ENCODE results near the gene PPP2R5C.
"Not testable (repeated sequence)": the region's sequence is repeated elsewhere in the genome, so short reads cannot be mapped to it uniquely, and the experiment has no call there.

PPP2R5C gene

DNA sequence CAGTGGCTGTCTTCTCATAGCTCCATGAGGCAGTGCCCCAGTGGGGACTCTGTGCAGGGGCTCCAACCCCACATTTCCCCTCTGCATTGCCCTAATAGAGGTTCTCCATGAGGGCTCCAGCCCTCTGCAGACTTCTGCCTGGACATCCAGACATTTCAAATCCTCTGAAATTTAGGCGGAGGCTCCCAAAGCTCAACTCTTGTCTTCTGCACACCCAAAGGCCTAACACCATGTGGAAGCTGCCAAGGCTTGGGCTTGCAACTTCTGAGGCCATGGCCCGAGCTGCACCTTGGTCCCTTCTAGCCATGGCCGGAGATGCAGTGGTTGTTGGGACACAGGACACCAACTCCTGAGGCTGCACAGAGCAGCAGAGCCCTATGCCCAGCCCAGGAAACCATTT is 20.5 kb upstream of the PPP2R5C start:
- Histone ChIP-seq H3K27ac (no peak overlapping the region), H3K4me3 (no peak overlapping the region)
- DNase-seq (ENCODE audit: low spot score) = peak; percentile 43
- TF ChIP-seq, protein P1, sequence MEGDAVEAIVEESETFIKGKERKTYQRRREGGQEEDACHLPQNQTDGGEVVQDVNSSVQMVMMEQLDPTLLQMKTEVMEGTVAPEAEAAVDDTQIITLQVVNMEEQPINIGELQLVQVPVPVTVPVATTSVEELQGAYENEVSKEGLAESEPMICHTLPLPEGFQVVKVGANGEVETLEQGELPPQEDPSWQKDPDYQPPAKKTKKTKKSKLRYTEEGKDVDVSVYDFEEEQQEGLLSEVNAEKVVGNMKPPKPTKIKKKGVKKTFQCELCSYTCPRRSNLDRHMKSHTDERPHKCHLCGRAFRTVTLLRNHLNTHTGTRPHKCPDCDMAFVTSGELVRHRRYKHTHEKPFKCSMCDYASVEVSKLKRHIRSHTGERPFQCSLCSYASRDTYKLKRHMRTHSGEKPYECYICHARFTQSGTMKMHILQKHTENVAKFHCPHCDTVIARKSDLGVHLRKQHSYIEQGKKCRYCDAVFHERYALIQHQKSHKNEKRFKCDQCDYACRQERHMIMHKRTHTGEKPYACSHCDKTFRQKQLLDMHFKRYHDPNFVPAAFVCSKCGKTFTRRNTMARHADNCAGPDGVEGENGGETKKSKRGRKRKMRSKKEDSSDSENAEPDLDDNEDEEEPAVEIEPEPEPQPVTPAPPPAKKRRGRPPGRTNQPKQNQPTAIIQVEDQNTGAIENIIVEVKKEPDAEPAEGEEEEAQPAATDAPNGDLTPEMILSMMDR (IDR thresholded peaks at IDR 0.05) = no peak

DNA sequence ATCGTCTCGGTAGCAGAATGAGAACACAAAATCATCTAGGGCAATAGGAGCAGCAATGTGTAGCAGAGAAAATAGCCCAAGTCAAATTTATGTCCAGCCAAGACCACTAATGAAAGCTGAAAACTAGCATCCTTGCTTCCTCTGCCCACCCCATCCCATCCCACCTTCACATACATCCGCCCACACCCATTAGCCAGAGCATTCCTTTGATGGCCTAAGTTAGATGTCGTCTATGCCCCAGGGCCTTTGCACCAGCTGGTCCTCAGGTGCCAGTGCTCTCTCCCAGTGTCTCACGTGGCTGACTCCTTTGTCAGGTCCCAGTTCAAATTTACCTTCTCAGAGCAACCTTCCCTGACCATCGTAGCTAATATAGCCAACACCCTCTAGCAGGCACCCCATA is 17.8 kb upstream of the PPP2R5C start:
- no peak overlapping the region for H3K4me3 ChIP-seq
- H3K27ac ChIP-seq = no peak overlapping the region
- DNase-seq (ENCODE audit: low spot score) = no peak
- TF ChIP-seq, protein P1 (IDR thresholded peaks at IDR 0.05) = no peak

DNA sequence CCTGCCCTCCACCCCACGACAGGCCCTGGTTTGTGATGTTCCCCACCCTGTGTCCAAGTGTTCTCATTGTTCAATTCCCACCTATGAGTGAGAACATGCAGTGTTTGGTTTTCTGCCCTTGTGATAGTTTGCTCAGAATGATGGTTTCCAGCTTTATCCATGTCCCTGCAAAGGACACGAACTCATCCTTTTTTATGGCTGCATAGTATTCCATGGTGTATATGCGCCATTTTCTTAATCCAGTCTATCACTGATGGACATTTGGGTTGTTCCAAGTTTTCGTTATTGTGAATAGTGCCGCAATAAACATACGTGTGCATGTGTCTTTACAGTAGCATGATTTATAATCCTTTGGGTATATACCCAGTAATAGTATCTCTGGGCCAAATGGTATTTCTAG is 17.1 kb upstream of the PPP2R5C start:
- DNase-seq (ENCODE audit: low spot score); H3K27ac ChIP-seq; H3K4me3 ChIP-seq: not testable (repeated sequence)

DNA sequence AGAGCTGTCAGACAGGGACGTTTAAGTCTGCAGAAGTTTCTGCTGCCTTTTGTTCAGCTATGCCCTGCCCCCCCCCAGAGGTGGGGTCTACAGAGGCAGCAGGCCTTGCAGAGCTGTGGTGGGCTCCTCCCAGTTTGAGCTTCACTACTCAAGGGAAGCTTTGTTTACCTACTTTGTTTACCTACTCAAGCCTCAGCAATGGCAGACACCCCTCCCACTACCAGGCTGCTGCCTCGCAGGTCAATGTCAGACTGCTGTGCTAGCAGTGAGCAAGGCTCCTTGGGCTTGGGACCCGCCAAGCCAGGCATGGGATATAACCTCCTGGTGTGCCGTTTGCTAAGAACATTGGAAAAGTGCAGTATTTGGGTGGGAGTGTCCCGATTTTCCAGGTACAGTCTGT is 11.8 kb upstream of the PPP2R5C start:
- H3K27ac ChIP-seq, H3K4me3 ChIP-seq: not testable (repeated sequence)
- peak; percentile 49 for DNase-seq (ENCODE audit: low spot score)

DNA sequence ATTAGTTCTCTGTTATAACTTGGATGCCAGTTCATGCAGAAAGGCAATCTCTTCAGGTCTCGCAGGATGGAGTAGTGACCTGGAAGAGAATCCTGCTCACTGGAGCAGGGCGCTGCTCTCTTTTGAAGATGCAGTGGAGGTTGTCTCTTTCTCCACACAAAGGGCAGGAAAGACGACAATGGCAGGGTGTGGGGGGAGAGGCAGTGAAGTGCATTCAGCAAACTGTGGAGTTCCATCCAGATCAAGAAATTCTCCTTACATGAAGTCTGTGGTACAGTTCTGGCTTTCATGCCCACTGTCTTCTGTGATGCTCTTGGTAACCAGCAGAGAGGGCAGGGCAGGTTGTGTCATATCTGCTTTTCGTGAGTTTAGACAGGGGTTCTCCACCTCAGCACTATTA is 6.6 kb upstream of the PPP2R5C start:
- H3K4me3 ChIP-seq = no peak overlapping the region
- no peak for DNase-seq (ENCODE audit: low spot score)
- TF ChIP-seq, protein P1 (IDR thresholded peaks at IDR 0.05) = no peak
- H3K27ac ChIP-seq = no peak overlapping the region

DNA sequence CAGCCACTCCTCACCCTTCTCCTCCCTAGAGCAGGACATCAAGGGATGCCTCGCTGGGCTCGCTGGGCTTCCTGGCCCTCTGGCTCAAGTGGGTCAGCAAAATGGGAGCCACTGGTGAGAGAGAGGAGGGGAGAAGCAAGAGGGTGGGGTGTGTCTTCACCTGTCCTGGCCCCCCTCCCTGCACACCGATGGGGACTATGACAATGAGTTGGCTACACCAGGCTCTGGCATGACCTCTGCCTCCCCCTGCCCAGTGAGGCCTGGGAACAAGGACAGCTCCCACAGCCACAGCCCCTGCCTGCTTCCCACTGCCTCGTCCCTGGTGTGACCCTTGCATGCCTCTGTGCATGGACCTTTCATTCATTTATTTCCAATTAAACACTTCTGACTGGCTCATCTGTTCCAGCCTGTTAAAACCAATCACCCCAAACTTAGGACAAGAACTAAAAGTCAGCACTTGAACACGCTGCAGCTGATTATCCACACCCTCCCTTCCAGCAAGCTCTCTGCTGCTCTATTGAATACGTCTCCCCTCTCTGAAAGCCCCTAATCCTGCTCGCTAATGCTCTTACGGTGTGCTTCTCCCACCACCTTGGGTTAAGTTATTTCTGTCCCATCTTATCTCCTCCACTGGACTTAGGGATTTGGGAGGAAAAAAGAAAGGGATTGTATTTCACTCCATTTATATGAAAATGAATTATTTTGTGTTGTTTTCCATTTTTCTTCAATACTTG is 5.8 kb upstream of the PPP2R5C start:
- no peak overlapping the region for H3K27ac ChIP-seq
- DNase-seq (ENCODE audit: low spot score) = no peak
- no peak overlapping the region for H3K4me3 ChIP-seq
- TF ChIP-seq, protein P1 (IDR thresholded peaks at IDR 0.05) = no peak

DNA sequence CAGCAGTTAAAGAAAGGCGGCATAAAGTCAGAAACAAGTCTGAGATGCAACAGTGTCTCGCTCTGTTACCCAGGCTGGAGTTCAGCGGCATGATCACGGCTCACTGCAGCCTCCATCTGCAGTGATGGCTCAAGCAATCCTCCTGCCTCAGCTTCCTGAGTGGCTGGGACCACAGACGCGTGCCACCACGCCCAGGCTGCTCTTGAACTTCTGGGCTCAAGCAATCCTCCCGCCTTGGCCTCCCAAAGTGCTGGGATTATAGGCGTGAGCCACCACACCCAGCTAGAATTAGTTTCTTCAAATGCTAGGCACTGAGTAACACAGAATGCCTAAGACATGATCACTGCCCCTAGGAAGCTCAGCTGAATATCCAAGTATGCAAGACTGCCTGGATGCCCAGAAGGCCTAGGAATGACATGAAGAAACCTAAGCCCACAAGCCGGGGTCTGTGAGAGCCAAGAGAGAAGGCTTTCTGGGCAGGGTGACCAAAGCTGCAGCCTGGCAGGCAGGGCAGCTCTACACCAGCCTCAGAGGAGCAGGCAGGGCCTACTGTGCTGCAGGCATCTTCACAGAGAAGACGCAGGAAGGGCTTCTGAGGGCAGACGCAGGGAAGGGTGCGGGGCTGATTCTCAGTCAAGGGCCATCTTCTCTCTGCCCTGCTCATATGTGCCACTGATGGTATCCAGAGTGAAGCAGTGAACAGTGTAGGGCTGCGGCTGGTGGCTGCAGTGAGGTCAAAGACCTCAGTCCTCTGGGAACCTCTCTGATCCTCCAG is 4.3 kb upstream of the PPP2R5C start:
- no peak overlapping the region for H3K4me3 ChIP-seq
- DNase-seq (ENCODE audit: low spot score) = no peak
- TF ChIP-seq, protein P1 (IDR thresholded peaks at IDR 0.05) = no peak

DNA sequence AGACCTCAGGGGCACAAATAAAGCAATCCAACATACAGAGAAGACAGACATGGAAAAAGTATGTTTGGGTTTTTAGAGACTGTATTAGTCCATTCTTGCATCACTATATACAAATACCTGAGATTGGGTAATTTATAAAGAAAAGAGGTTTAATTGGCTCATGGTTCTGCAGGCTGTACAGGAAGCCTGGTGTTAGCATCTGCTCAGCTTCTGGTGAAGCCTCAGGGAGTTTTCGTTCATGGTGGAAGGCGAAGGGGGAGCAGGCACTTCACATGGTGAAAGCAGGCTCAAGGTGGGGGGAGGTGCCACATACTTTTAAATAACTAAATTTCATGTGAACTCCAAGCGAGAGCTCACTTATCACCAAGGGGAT is 3.7 kb upstream of the PPP2R5C start:
- DNase-seq (ENCODE audit: low spot score) = no peak
- no peak overlapping the region for H3K27ac ChIP-seq
- TF ChIP-seq, protein P1 (IDR thresholded peaks at IDR 0.05) = no peak
- H3K4me3 ChIP-seq = no peak overlapping the region

More for the DNA sequence above, 4.3 kb upstream of the PPP2R5C start:
- H3K27ac ChIP-seq = no peak overlapping the region
